Natural killer cell treated with Interleukin-12 subunit alpha and Interleukin-12 subunit beta and Interleukin-15 and Interleukin-18, amount 100 ng/mL, for 72 hours (primary cell): ENCODE results near the gene BST1. TPM values are rescaled to one million over a fixed set of nuclear protein-coding genes. Genes with fewer than 3 reads are reported as not detected.

ENCODE experiments used
- ATAC-seq, 2 donors: fragments of 150-1000 bp; cut with Tn5 transposase in 1 of 2; sonication (Bioruptor Pico), chemical (Tn5 transposase) in 1 of 2; 2 replicates each; pipeline ENCODE4 v1.10.0; 2021
- DNase-seq: peaks from one replicate; pipeline ENCODE4 v3.0.0; 2022; ENCODE audit warnings: low spot score
- H3K27ac Mint-ChIP-seq, 2 donors: 1 replicate in 1 of 2; 2 replicates in 1 of 2; pipeline ENCODE4 v1.8.0; 2022; ENCODE audit warnings: mixed read lengths in 2 of 2, mild to moderate bottlenecking in 1 of 2, moderate library complexity in 1 of 2
- H3K27me3 Mint-ChIP-seq, 2 donors: 1 replicate in 1 of 2; 2 replicates in 1 of 2; pipeline ENCODE4 v1.8.0; 2022; ENCODE audit warnings: mixed read lengths in 2 of 2
- H3K36me3 Mint-ChIP-seq: one replicate; pipeline ENCODE4 v1.8.0; 2022; ENCODE audit warnings: mixed read lengths
- H3K4me1 Mint-ChIP-seq, 2 donors: 1 replicate in 1 of 2; 2 replicates in 1 of 2; pipeline ENCODE4 v1.8.0; 2022; ENCODE audit warnings: low read depth in 2 of 2, mixed read lengths in 2 of 2, mild to moderate bottlenecking in 1 of 2
- H3K4me3 Mint-ChIP-seq: one replicate; pipeline ENCODE4 v1.8.0; 2022; ENCODE audit warnings: mixed read lengths
- H3K9me3 Mint-ChIP-seq: 2 replicates; pipeline ENCODE4 v1.8.0; 2022; ENCODE audit warnings: mixed read lengths
- total RNA-seq, 2 donors: library from RNA; stranded (reverse); gene quantifications; one replicate each; pipeline ENCODE4 v1.2.3, GENCODE V29; 2022

Gene BST1
- total RNA-seq, 2 donors from 2014 or later = 0.39 to 1.5 TPM

DNA sequence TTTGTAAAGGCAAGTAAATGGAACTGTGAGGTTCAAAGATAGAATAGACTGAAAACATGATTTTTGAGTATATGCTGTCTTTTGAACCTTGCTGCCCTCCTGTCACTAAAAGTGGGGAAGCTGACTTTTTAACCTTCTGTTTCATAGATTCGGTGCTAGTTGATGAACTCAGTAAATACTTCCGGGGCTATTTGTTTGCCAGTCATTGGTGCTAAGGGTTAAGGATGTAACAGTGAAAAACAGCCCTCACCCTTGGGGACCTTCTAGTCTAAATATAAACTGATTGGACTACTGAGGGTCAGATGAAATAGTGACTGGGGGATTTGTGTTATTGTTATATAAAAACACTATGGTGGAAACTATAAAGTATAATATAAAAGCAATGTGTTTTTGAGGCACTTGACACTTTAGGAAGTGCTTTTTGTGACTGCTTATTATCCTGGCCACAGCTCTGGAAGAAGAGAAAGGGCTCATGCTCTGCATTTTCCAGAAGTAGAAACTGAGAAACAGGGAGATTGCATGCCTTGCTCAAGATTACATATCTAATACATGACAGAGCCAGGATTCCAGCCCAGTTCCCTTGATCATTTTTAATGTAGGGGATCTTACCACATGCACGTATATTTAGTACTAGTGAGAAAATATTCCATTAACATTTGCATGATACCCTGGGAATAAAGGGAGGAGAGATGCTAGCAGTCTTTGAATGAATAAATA is 3.9 kb downstream of the BST1 start:
- H3K36me3 Mint-ChIP-seq = no peaks in the 10 kb centered on the region
- ATAC-seq (no peak), DNase-seq (no peak)
- H3K9me3 Mint-ChIP-seq = no peaks in the 10 kb centered on the region
- H3K4me1 Mint-ChIP-seq = peaks cover 0 to 16% of the 10 kb centered on the region in 2 donors
- H3K27ac Mint-ChIP-seq = no peak overlapping the region
- H3K27me3 Mint-ChIP-seq = peaks cover 0 to 7% of the 10 kb centered on the region in 2 donors
- no peak overlapping the region for H3K4me3 Mint-ChIP-seq

DNA sequence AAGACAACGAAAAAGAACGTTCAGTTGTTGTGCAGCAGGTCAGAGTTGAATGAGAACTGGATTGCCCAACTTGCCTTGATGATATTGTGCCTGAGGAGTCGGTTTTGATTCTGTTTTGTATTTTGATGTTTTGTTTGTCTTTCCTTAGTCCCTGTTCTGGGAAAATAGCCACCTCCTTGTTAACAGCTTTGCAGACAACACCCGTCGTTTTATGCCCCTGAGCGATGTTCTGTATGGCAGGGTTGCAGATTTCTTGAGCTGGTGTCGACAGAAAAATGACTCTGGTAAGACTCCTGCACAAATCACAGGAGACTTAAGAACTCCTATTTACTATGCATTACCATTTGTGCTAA is 4.5 kb downstream of the BST1 start:
- no peak overlapping the region for H3K27ac Mint-ChIP-seq
- no peaks in the 10 kb centered on the region for H3K9me3 Mint-ChIP-seq
- peaks cover 0 to 16% of the 10 kb centered on the region in 2 donors for H3K4me1 Mint-ChIP-seq
- peaks cover 0 to 7% of the 10 kb centered on the region in 2 donors for H3K27me3 Mint-ChIP-seq
- no peak for DNase-seq
- no peak overlapping the region for H3K4me3 Mint-ChIP-seq
- H3K36me3 Mint-ChIP-seq = no peaks in the 10 kb centered on the region
- no peak for ATAC-seq

DNA sequence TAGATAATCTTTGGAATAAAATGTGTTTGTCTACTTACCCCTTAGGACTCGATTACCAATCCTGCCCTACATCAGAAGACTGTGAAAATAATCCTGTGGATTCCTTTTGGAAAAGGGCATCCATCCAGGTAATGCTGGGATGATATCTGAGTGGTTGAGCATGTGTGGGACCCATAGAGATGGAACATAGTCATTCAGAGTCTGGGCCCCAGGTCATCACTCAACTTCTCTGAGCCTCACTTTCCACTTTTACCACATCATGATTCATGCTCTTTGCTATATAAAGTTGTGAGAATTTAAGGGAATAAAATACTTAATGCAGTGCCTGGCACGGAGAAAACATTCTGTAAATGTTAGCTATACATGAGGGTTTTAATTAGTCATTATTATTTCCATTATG is 8.9 kb downstream of the BST1 start:
- ATAC-seq (no peak), DNase-seq (no peak)
- peaks cover 0 to 5% of the 10 kb centered on the region in 2 donors for H3K4me1 Mint-ChIP-seq
- no peaks in the 10 kb centered on the region for H3K36me3 Mint-ChIP-seq
- no peaks in the 10 kb centered on the region for H3K9me3 Mint-ChIP-seq
- H3K27ac Mint-ChIP-seq = no peak overlapping the region
- no peaks in the 10 kb centered on the region for H3K27me3 Mint-ChIP-seq
- no peak overlapping the region for H3K4me3 Mint-ChIP-seq

DNA sequence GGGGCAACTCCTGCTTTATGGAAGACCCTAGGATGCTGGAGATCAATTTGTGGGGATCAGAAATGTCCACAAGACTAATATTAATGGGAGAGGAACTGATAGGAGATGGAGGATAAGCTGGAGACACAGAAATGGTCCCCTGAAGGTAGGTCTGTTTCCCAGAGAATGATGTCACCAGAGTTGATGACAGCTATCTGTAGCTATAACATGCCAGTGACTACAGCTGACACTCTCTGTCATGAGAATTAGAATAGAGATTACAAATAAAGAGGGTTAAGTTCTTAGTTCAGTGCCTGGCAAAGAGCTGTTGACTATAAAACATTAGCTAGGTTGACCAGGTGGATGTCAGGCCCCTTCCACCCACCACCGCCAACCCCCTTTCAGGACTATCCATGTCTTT is 9.3 kb downstream of the BST1 start:
- no peaks in the 10 kb centered on the region for H3K27me3 Mint-ChIP-seq
- no peaks in the 10 kb centered on the region for H3K9me3 Mint-ChIP-seq
- DNase-seq (no peak), ATAC-seq (no peak)
- H3K4me3 Mint-ChIP-seq = no peak overlapping the region
- H3K4me1 Mint-ChIP-seq = peaks cover 0 to 5% of the 10 kb centered on the region in 2 donors
- H3K27ac Mint-ChIP-seq = no peak overlapping the region
- no peaks in the 10 kb centered on the region for H3K36me3 Mint-ChIP-seq

DNA sequence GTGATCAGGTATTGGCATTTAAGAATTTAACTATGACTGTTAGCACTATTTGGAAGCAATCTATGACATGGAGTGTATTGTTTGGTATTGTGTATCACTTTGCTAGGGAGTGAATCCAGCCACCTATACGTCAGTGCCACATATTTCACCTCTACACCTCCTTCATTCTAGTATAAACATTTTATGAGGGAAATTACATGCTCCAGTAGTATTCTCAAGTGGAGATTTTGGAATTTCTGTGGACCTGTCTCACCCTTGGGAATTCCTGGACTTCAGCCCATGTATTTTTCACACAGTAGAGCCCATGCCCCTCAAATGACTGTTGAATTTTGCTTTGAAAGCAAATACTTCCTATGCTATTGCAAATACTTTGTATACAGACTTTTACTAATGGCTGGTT is 11.3 kb downstream of the BST1 start:
- no peak overlapping the region for H3K27ac Mint-ChIP-seq
- H3K27me3 Mint-ChIP-seq = no peaks in the 10 kb centered on the region
- no peak overlapping the region for H3K4me3 Mint-ChIP-seq
- no peaks in the 10 kb centered on the region for H3K9me3 Mint-ChIP-seq
- no peak for ATAC-seq
- no peaks in the 10 kb centered on the region for H3K36me3 Mint-ChIP-seq
- peaks cover 0 to 5% of the 10 kb centered on the region in 2 donors for H3K4me1 Mint-ChIP-seq
- no peak for DNase-seq

DNA sequence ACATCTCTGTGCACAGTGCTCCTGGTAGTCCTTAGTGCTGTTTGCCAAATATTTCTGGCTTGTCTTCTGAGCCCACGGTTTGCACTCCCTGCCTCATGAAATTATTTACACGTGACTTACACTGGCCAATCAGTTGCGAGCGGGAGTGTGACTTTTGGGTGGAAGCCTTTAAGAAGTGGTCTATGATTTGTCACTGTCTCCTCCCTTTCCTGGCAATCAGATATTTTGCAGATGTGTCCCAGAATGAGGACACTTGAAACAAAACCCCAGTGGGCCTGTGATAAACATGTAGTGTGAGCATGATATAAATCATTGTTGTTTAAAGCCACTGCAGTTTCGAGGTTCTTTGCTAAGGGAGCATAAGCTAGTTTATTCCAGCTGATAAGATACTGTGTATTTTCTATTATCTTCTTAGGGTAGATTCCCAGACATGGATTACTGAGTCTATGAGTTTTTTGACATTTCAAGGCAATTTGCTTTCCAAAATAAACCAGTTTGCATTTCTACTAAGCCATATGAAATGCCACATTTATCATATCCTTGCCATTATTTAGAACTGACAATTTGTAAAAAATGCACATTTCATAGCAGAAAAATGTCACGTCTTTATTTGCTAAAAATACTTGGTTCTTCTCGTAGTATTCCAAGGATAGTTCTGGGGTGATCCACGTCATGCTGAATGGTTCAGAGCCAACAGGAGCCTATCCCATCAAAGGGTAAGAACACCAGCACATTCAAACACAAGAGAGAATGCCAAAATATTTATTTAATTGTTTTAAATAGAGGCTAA is 12.0 kb downstream of the BST1 start:
- H3K36me3 Mint-ChIP-seq = no peaks in the 10 kb centered on the region
- no peak overlapping the region for H3K27ac Mint-ChIP-seq
- DNase-seq = no peak
- H3K4me3 Mint-ChIP-seq = no peak overlapping the region
- H3K27me3 Mint-ChIP-seq = no peaks in the 10 kb centered on the region
- ATAC-seq = no peak
- H3K9me3 Mint-ChIP-seq = no peaks in the 10 kb centered on the region
- H3K4me1 Mint-ChIP-seq = peaks cover 0 to 5% of the 10 kb centered on the region in 2 donors

DNA sequence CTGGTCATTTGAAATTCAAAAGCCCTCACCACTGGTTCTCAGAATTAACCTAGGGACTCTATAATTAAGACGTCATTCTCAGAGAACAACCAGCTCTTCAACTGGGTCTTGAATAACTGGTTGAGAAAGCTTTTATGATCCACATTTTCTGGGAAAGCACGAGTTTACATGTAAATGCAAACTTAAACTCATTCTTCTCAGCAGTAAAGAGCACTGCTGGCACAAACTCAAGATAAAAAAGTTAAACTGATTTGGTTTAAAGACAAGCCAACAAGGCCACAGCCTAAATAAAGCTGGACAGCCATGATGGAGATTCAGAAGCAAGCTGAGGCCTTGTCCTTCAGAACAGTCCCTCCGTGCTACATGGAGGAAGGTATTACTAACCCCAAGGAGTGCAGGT is 13.2 kb downstream of the BST1 start:
- no peak for DNase-seq
- H3K4me1 Mint-ChIP-seq = peaks cover 0 to 5% of the 10 kb centered on the region in 2 donors
- no peak overlapping the region for H3K4me3 Mint-ChIP-seq
- H3K27me3 Mint-ChIP-seq = no peaks in the 10 kb centered on the region
- no peak for ATAC-seq
- no peaks in the 10 kb centered on the region for H3K36me3 Mint-ChIP-seq
- no peak overlapping the region for H3K27ac Mint-ChIP-seq
- H3K9me3 Mint-ChIP-seq = no peaks in the 10 kb centered on the region

DNA sequence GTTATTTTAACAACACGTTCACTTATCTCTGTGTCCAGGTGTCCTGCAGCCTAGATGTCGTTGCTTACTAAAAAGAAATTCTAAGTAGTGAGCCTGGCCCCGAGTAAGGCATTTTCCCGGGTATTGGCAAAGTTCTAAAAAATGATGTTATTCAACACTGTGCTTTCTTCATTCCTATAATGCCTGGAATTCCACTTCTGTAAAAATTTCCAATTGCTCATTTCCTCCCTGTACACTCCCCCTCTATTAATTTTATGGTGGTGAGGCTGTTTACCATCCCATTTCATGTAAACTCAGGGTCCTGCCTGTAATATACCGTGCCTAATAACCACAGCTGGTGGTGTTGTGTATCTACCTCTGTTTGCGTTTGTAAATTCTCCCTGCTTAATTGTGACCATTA is 14.2 kb downstream of the BST1 start:
- Mint-ChIP-seq H3K27me3 (no peaks in the 10 kb centered on the region), H3K9me3 (no peaks in the 10 kb centered on the region), H3K4me1 (peaks cover 0 to 5% of the 10 kb centered on the region in 2 donors), H3K36me3 (no peaks in the 10 kb centered on the region), H3K4me3 (no peak overlapping the region), H3K27ac (no peak overlapping the region)
- no peak for ATAC-seq
- no peak for DNase-seq

DNA sequence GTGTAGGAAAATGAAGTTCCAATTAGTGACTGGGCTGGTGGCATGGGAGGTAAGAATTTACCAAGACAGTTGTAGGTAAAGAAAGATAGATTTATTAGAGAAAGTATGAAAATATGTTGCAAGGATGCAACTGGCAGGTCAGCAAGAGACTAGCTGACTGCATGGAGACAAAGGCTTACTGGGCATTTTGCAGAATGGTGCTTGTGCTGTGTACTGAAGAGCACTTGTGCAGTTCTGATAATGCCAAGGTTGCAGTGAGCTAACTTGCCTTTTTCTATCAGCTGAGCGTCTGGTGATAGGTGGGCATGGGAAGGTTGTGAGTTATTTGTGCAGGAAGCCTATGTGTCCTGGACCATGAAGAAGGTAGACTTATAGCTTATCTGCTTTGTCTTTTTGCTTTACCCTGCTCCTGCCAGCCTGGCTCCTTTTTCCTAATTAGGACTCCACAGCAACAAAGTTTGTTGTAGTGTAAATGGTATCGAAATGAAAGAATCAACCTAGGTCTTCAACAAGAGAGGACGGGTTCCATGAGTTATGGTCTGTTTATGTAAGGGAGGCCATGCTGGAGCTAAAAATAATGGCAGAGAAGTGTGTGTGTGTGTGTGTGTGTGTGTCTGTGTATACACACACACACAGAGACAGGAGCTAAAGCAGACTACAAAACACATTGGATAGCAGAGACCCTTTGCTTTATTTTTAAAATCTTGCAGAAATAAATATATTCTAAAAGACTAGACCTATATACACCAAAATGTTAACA is 15.0 kb downstream of the BST1 start:
- Mint-ChIP-seq H3K36me3 (no peaks in the 10 kb centered on the region), H3K4me1 (peaks cover 0 to 5% of the 10 kb centered on the region in 2 donors), H3K4me3 (no peak overlapping the region), H3K27ac (no peak overlapping the region), H3K9me3 (no peaks in the 10 kb centered on the region), H3K27me3 (no peaks in the 10 kb centered on the region)
- DNase-seq (no peak), ATAC-seq (no peak)

DNA sequence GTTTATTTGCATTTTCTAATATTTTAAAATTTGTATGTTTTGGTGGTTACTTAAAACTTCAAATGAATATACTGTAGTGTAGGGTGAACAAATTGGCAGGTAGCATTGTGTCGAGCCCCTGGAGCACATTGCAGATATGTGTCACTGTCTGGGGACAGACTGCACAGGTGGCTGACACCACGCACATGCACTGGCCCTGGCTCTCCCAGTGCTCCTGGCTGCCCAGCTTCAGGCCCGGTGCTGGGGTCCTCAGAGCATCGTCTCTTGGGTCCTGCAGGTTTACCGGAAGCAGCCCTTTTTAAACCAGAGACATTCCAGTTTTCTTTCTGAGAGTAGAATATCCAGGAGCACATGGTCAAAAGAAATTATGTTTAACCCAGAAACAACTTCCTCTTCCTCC is 15.6 kb downstream of the BST1 start:
- H3K27me3 Mint-ChIP-seq = no peaks in the 10 kb centered on the region
- no peak overlapping the region for H3K4me3 Mint-ChIP-seq
- peaks cover 0 to 5% of the 10 kb centered on the region in 2 donors for H3K4me1 Mint-ChIP-seq
- no peaks in the 10 kb centered on the region for H3K36me3 Mint-ChIP-seq
- ATAC-seq (no peak), DNase-seq (no peak)
- H3K27ac Mint-ChIP-seq = no peak overlapping the region
- H3K9me3 Mint-ChIP-seq = no peaks in the 10 kb centered on the region

DNA sequence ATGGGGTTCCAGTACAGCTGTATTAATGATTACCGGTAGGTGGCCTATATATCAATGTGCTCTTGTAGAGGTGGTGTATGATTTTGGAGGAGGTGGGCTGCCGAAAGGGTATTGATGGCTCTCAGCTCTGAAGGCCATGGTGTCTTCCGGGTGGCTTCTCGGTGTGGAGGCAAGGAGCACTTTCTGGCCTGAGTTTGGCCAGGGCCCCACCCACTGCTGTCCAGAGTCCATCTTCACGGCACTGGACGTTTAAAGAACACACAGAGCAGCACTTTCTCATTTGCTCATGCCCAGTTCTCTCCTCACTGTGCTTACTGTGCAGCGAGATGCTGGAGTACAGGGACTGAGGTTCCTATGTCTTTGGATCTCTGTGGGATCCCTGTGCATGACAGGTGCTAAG is 16.1 kb downstream of the BST1 start:
- Mint-ChIP-seq H3K9me3 (no peaks in the 10 kb centered on the region), H3K4me3 (no peak overlapping the region), H3K36me3 (no peaks in the 10 kb centered on the region), H3K27ac (no peak overlapping the region), H3K4me1 (peaks cover 0 to 5% of the 10 kb centered on the region in 2 donors), H3K27me3 (no peaks in the 10 kb centered on the region)
- DNase-seq (no peak), ATAC-seq (no peak)

DNA sequence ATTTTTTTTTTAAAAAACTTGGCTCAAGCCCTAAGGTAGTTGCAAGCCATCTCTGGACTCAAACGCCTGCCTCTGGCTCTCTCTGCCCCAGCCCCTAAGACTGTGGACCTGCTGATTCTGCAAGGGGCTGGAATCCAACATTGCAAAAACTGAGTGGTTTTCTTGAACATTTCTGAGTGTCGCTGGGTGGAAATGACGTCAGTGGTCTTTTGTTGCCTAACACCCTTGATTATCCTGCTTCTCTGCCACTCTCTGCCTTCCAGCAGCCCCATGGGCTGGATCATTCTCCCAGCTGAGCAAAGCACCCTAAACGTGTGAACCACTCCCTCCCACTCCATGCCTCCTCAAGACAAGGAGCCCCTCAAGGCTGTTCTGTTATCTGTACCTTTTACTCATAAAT is 16.6 kb downstream of the BST1 start:
- Mint-ChIP-seq H3K4me3 (no peak overlapping the region), H3K4me1 (peaks cover 0 to 5% of the 10 kb centered on the region in 2 donors), H3K36me3 (no peaks in the 10 kb centered on the region), H3K27me3 (no peaks in the 10 kb centered on the region), H3K27ac (no peak overlapping the region), H3K9me3 (no peaks in the 10 kb centered on the region)
- DNase-seq (no peak), ATAC-seq (no peak)

DNA sequence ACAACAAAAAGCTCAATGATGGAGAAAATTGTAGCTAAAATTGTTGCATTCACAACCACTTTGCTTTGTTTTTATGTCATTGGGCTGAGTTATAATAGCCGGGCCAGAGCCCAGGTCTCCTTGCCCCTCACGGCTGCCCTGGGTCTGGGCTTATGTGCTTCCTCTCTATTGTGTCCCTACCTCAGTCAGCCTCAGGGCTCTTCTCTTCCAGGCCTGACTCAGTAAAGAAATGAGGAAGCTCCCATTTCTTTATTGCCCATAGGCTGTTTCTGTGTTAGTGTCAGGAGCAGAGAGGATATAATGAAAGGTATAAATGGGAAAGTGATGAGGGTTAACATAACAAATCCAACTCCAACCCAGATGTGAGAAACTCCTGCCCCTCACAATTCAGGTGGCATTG is 18.0 kb downstream of the BST1 start:
- H3K4me1 Mint-ChIP-seq = peaks cover 0 to 4% of the 10 kb centered on the region in 2 donors
- H3K27ac Mint-ChIP-seq = no peak overlapping the region
- no peak for ATAC-seq
- H3K36me3 Mint-ChIP-seq = no peaks in the 10 kb centered on the region
- DNase-seq = no peak
- peaks cover 0 to 2% of the 10 kb centered on the region in 2 donors for H3K27me3 Mint-ChIP-seq
- H3K4me3 Mint-ChIP-seq = no peak overlapping the region
- no peaks in the 10 kb centered on the region for H3K9me3 Mint-ChIP-seq

DNA sequence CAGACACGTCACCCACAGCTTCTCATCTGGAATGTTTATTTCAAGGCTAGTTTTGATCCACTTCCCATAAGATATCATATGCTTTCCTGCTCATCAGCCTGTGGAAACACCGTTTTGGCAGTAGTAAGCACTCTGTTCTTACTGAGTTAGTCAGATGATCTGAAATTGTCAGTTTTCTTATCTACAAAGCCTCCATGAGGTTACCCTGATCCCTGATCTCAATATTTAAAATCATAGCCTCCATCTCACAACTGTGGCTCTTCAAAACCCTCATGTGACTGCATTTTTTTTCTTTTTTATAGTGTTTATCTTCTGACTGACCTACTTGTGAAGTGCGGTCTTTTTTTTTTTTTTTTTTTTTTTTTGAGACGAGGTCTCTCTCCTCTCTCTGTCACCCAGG is 22.7 kb downstream of the BST1 start:
- H3K4me3 Mint-ChIP-seq = no peak overlapping the region
- peaks cover 0 to 4% of the 10 kb centered on the region in 2 donors for H3K27me3 Mint-ChIP-seq
- H3K4me1 Mint-ChIP-seq = peaks cover 4 to 10% of the 10 kb centered on the region in 2 donors
- no peak overlapping the region for H3K27ac Mint-ChIP-seq
- H3K9me3 Mint-ChIP-seq = no peaks in the 10 kb centered on the region
- no peak for ATAC-seq
- H3K36me3 Mint-ChIP-seq = no peaks in the 10 kb centered on the region
- no peak for DNase-seq
